Kidney epithelial cell (primary cell): Measurements from ENCODE around the gene ATXN10. TPM values are rescaled to one million over a fixed set of nuclear protein-coding genes. Genes with fewer than 3 reads are reported as not detected.

ENCODE experiments used
- DNase-seq: peaks from one replicate; pipeline ENCODE4 v3.0.0-alpha.2; 2010; ENCODE audit warnings: low read depth
- H3K27me3 ChIP-seq: 2 replicates; pipeline ENCODE4 v1.6.0; 2011; ENCODE audit warnings: low read length; ENCODE audit not compliant: control insufficient read depth, insufficient read depth
- H3K36me3 ChIP-seq: 2 replicates; pipeline ENCODE4 v1.5.1; 2011; ENCODE audit warnings: low read length; ENCODE audit not compliant: control insufficient read depth, insufficient read depth
- H3K4me3 ChIP-seq: 2 replicates; pipeline ENCODE4 v1.5.1; 2011; ENCODE audit warnings: low read depth, mild to moderate bottlenecking, control low read depth, low read length
- total RNA-seq: library from RNA; depleted of rRNA; stranded (reverse); fragments of >200 nt; gene quantifications from 2 replicates; pipeline ENCODE4 v1.2.3, GENCODE V29; 2015
- TF ChIP-seq, protein P1 (sequence below): IDR thresholded peaks from 2 replicates; pipeline ENCODE4 v1.5.1; 2011; ENCODE audit warnings: mild to moderate bottlenecking, moderate library complexity, low read length, control low read depth, inconsistent platforms; ENCODE audit not compliant: insufficient read depth, poor library complexity, severe bottlenecking

ATXN10 gene
- total RNA-seq, 1 donor from 2014 or later = 127 TPM

DNA sequence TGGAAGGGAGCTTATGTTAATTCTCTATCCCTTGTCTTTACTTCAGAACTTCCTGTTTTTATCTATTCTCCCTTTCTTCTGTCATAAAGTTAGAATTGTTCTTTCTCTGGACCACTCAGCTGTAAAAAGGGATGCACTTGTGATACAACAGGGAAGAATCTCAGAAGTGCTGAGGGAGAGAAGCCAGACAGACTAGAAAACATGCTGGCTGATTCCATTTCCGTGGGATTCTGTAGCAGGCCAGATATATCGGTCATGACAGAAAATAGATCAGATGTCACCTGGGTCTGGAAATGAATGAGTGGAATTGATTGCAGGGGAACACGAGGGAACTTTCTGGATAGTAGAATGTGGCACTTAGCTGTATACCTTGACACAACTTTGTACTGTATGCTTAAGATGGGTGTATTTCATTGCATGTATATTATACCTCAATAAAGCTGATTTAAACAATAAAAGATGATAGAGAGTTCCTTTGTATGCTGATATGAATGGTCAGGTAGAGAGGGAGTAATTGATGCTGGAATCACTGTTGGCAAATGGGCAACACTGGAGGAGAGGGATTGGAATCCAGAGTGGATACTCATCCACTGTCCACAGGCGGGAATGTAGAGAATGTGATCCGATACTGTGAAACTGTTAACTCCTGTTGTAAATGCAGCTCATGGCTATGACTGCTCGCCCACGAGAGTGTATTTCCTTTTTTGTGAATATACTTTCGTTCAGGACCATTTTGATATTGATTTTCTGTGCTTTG, 59.6 kb downstream of the ATXN10 start:
- H3K4me3 ChIP-seq = no peak overlapping the region
- DNase-seq = no peak
- no peaks in the 10 kb centered on the region for H3K27me3 ChIP-seq
- no peaks in the 10 kb centered on the region for H3K36me3 ChIP-seq
- TF ChIP-seq, protein P1, sequence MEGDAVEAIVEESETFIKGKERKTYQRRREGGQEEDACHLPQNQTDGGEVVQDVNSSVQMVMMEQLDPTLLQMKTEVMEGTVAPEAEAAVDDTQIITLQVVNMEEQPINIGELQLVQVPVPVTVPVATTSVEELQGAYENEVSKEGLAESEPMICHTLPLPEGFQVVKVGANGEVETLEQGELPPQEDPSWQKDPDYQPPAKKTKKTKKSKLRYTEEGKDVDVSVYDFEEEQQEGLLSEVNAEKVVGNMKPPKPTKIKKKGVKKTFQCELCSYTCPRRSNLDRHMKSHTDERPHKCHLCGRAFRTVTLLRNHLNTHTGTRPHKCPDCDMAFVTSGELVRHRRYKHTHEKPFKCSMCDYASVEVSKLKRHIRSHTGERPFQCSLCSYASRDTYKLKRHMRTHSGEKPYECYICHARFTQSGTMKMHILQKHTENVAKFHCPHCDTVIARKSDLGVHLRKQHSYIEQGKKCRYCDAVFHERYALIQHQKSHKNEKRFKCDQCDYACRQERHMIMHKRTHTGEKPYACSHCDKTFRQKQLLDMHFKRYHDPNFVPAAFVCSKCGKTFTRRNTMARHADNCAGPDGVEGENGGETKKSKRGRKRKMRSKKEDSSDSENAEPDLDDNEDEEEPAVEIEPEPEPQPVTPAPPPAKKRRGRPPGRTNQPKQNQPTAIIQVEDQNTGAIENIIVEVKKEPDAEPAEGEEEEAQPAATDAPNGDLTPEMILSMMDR = no peak

GRCh38 chr22:45731798-45732495, 60.3 kb downstream of the ATXN10 start:
- TF ChIP-seq, protein P1 = peak; percentile 53
- DNase-seq = no peak
- Histone ChIP-seq H3K27me3 (no peaks in the 10 kb centered on the region), H3K4me3 (no peak overlapping the region), H3K36me3 (no peaks in the 10 kb centered on the region)

- DNase-seq = no peak
- no peaks in the 10 kb centered on the region for H3K36me3 ChIP-seq
- no peaks in the 10 kb centered on the region for H3K27me3 ChIP-seq
- TF ChIP-seq, protein P1 = no peak
- H3K4me3 ChIP-seq = no peak overlapping the region
Observed at GRCh38 chr22:45735273-45735672, 63.6 kb downstream of the ATXN10 start.

GRCh38 chr22:45738206-45738605, 66.6 kb downstream of the ATXN10 start:
- TF ChIP-seq, protein P1 = no peak
- no peak overlapping the region for H3K4me3 ChIP-seq
- DNase-seq = no peak
- H3K27me3 ChIP-seq = no peaks in the 10 kb centered on the region
- peaks cover 1% of the 10 kb centered on the region for H3K36me3 ChIP-seq

DNA sequence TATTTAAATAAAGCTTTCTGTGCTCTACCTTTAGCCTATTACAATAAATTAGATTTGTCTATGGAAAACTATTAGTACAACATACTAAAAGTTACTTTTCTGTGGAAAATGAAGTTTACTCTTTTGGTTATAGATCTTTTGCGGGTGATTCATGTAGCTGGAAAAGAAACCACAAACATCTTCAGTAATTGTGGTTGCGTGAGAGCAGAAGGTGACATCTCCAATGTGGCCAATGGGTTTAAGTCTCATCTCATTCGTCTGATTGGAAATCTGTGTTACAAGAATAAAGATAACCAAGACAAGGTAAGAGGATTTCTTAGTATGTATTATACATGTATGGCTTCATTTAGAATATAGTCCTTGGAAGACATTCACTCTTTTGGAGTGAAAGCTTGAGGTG, 68.6 kb downstream of the ATXN10 start:
- no peak for DNase-seq
- no peak overlapping the region for H3K4me3 ChIP-seq
- H3K36me3 ChIP-seq = peaks cover 1% of the 10 kb centered on the region
- no peaks in the 10 kb centered on the region for H3K27me3 ChIP-seq
- TF ChIP-seq, protein P1 = no peak
